HFFc6 (cell line): ENCODE measurements around the gene HTR2C. TPM values are rescaled to one million over a fixed set of nuclear protein-coding genes. Genes with fewer than 3 reads are reported as not detected.
"Not testable (repeated sequence)": the region's sequence is repeated elsewhere in the genome, so short reads cannot be mapped to it uniquely, and the experiment has no call there.

ENCODE experiments used
- DNase-seq: peaks from one replicate; pipeline ENCODE4 v3.0.0-alpha.2; 2018
- H3K27ac Mint-ChIP-seq: 2 replicates; pipeline ENCODE4 v1.8.0; 2020; ENCODE audit warnings: mild to moderate bottlenecking, mixed read lengths
- H3K27me3 Mint-ChIP-seq: 2 replicates; pipeline ENCODE4 v1.8.0; 2021; ENCODE audit warnings: mild to moderate bottlenecking, moderate library complexity, mixed read lengths; ENCODE audit not compliant: insufficient read depth
- H3K36me3 Mint-ChIP-seq: 2 replicates; pipeline ENCODE4 v1.8.0; 2021; ENCODE audit warnings: low read depth, mixed read lengths
- H3K4me1 Mint-ChIP-seq: 2 replicates; pipeline ENCODE4 v1.8.0; 2020; ENCODE audit warnings: low read depth, mixed read lengths
- H3K4me3 Mint-ChIP-seq: 2 replicates; pipeline ENCODE4 v1.8.0; 2020; ENCODE audit warnings: mild to moderate bottlenecking, moderate library complexity, mixed read lengths
- H3K9me3 Mint-ChIP-seq: 2 replicates; pipeline ENCODE4 v1.8.0; 2020; ENCODE audit warnings: mild to moderate bottlenecking, mixed read lengths
- CTCF ChIP-seq: fragments of 200-600 bp; sonication (generic); IDR thresholded peaks from 2 replicates; pipeline ENCODE4 v1.5.0; 2021; ENCODE audit warnings: antibody characterized with exemption, mild to moderate bottlenecking
- total RNA-seq, 6 experiments: library from RNA; stranded (reverse); fragmentation: NEBNext Ultra II Directional; extraction: Animal tissue kit (Norgen Biotek cat#: 25700); gene quantifications; 2 replicates in 1 of 6; 3 replicates in 5 of 6; pipeline ENCODE4 v1.2.3, GENCODE V29; 2021

The HTR2C gene
- total RNA-seq, 6 experiments from 2014 or later = not detected

GRCh38 chrX:114584375-114584943, 573 bp downstream of the HTR2C start:
- Mint-ChIP-seq H3K27me3 (peaks cover 19% of the 10 kb centered on the region), H3K27ac (no peak overlapping the region), H3K4me1 (no peaks in the 10 kb centered on the region), H3K36me3 (no peaks in the 10 kb centered on the region; the same call in 1 of the 2 replicates), H3K9me3 (peaks cover 9% of the 10 kb centered on the region), H3K4me3 (no peak overlapping the region)
- no peak for TF ChIP-seq CTCF
- no peak for DNase-seq

- DNase-seq = no peak
- no peak for TF ChIP-seq CTCF
- Mint-ChIP-seq H3K36me3 (no peaks in the 10 kb centered on the region; the same call in 1 of the 2 replicates), H3K27ac (no peak overlapping the region), H3K27me3 (peaks cover 19% of the 10 kb centered on the region), H3K4me3 (no peak overlapping the region), H3K9me3 (peaks cover 9% of the 10 kb centered on the region), H3K4me1 (no peaks in the 10 kb centered on the region)
Observed at GRCh38 chrX:114584983-114585842, 1.3 kb downstream of the HTR2C start.

GRCh38 chrX:114591121-114591520, 7.2 kb downstream of the HTR2C start:
- H3K9me3 Mint-ChIP-seq = no peaks in the 10 kb centered on the region
- no peaks in the 10 kb centered on the region for H3K4me1 Mint-ChIP-seq
- no peak for DNase-seq
- no peaks in the 10 kb centered on the region for H3K36me3 Mint-ChIP-seq
- no peak overlapping the region for H3K27ac Mint-ChIP-seq
- TF ChIP-seq CTCF = no peak
- H3K27me3 Mint-ChIP-seq = no peaks in the 10 kb centered on the region
- no peak overlapping the region for H3K4me3 Mint-ChIP-seq

- Mint-ChIP-seq H3K36me3 (no peaks in the 10 kb centered on the region), H3K4me3 (no peak overlapping the region), H3K9me3 (no peaks in the 10 kb centered on the region), H3K27ac (no peak overlapping the region), H3K27me3 (peaks cover 2% of the 10 kb centered on the region; the same call in 1 of the 2 replicates), H3K4me1 (no peaks in the 10 kb centered on the region)
- no peak for TF ChIP-seq CTCF
- no peak for DNase-seq
Observed at GRCh38 chrX:114599305-114599704, 15.4 kb downstream of the HTR2C start.

- TF ChIP-seq CTCF = no peak
- Mint-ChIP-seq H3K4me3 (no peak overlapping the region), H3K27me3 (peaks cover 2% of the 10 kb centered on the region; the same call in 1 of the 2 replicates), H3K27ac (no peak overlapping the region), H3K4me1 (no peaks in the 10 kb centered on the region), H3K36me3 (no peaks in the 10 kb centered on the region), H3K9me3 (no peaks in the 10 kb centered on the region)
- no peak for DNase-seq
Observed at GRCh38 chrX:114599911-114600310, 16.0 kb downstream of the HTR2C start.

GRCh38 chrX:114606619-114607018, 22.7 kb downstream of the HTR2C start:
- H3K4me3 Mint-ChIP-seq, H3K36me3 Mint-ChIP-seq, H3K4me1 Mint-ChIP-seq, H3K27me3 Mint-ChIP-seq, H3K9me3 Mint-ChIP-seq, DNase-seq, H3K27ac Mint-ChIP-seq: not testable (repeated sequence)
